Left lung (tissue), 10 donors: ENCODE data around the gene WDR7. TPM values are rescaled to one million over a fixed set of nuclear protein-coding genes. Genes with fewer than 3 reads are reported as not detected.

Experiments
- ATAC-seq: fragments of 200-7000 bp; cut with Tn5 transposase; one replicate; pipeline ENCODE4 v1.9.1; 2020; ENCODE audit warnings: moderate library complexity
- DNase-seq, 4 donors: peaks; one replicate each; pipeline ENCODE4 v3.0.0-alpha.2; 2013 to 2020
- H3K27ac ChIP-seq, 2 donors: fragments of 200-600 bp; sonication (generic) in 1 of 2; one replicate each; pipeline versions ENCODE4 v1.5.0 to v1.8.0; 2020 to 2021
- H3K27me3 ChIP-seq, 2 donors: fragments of 200-600 bp; sonication (generic) in 1 of 2; one replicate each; pipeline versions ENCODE4 v1.5.0 to v1.8.0; 2020 to 2021
- H3K36me3 ChIP-seq, 2 donors: fragments of 200-600 bp; sonication (generic) in 1 of 2; one replicate each; pipeline versions ENCODE4 v1.5.0 to v1.8.0; 2020 to 2021
- H3K4me1 ChIP-seq, 2 donors: fragments of 200-600 bp; one replicate each; pipeline ENCODE4 v1.8.0; 2021
- H3K4me3 ChIP-seq, 2 donors: fragments of 200-600 bp; sonication (generic) in 1 of 2; one replicate each; pipeline versions ENCODE4 v1.5.0 to v1.8.0; 2020 to 2021; ENCODE audit warnings: mild to moderate bottlenecking in 1 of 2
- H3K9me3 ChIP-seq, 2 donors: fragments of 200-600 bp; sonication (generic) in 1 of 2; one replicate each; pipeline versions ENCODE4 v1.5.0 to v1.8.0; 2020 to 2021
- intact Hi-C, 2 donors: fragments of 100-400 bp; cut with DNase I; formaldehyde crosslinking; loops; one replicate each; pipeline versions ENCODE4 v1.11.2 to v1.14.2; 2022
- polyA plus RNA-seq, 6 donors: library from polyadenylated mRNA; unstranded; fragments of 120-200 nt; gene quantifications; one replicate each; pipeline ENCODE4 v1.2.1, GENCODE V29; 2013; ENCODE audit not compliant: insufficient read length in 6 of 6
- total RNA-seq, 2 donors: library from RNA; stranded (reverse); fragmentation: NEBNext Ultra II Directional; extraction: Animal tissue kit (Norgen Biotek cat#: 25700); gene quantifications; one replicate each; pipeline ENCODE4 v1.2.1, GENCODE V29; 2021
- TF ChIP-seq, protein P1 (sequence below), 2 donors: fragments of 200-600 bp; sonication (generic) in 1 of 2; IDR thresholded peaks; one replicate each; pipeline versions ENCODE4 v1.5.0 to v1.8.0; 2021; ENCODE audit warnings: antibody characterized with exemption in 2 of 2
- donor health status: DM: no; HTN: yes; CAD: no.
- donor health status: DM: no; HTN: no; CAD: no.

The WDR7 gene
- total and polyA plus RNA-seq, 8 donors: 10.9 to 37.7 (median 12.8) TPM

DNA sequence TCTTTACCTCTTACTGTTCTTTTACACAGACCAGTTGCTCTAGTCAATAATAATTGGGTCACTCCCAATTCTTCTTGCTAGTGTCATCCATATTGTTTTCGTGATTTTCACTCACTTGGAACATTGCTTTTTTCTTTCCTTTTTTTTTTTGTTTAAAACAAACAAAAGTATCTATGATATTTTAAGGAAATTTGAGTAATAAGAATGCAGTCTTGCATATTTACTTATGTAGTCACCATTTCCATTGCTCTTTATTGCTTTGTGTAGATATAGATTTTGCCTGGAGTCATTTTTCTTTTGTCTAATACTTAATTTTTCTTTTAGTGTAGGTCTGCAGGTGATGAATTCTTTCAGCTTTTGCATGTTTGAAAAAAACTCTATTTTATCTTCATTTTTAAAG, 71.9 kb downstream of the WDR7 start:
- TF ChIP-seq, protein P1, sequence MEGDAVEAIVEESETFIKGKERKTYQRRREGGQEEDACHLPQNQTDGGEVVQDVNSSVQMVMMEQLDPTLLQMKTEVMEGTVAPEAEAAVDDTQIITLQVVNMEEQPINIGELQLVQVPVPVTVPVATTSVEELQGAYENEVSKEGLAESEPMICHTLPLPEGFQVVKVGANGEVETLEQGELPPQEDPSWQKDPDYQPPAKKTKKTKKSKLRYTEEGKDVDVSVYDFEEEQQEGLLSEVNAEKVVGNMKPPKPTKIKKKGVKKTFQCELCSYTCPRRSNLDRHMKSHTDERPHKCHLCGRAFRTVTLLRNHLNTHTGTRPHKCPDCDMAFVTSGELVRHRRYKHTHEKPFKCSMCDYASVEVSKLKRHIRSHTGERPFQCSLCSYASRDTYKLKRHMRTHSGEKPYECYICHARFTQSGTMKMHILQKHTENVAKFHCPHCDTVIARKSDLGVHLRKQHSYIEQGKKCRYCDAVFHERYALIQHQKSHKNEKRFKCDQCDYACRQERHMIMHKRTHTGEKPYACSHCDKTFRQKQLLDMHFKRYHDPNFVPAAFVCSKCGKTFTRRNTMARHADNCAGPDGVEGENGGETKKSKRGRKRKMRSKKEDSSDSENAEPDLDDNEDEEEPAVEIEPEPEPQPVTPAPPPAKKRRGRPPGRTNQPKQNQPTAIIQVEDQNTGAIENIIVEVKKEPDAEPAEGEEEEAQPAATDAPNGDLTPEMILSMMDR (IDR thresholded peaks at IDR 0.05): no peak
- DNase-seq (no peak), ATAC-seq (no peak)
- intact Hi-C loops: no loop called here
- Histone ChIP-seq H3K27ac (no peak overlapping the region), H3K36me3 (peaks cover 0 to 17% of the 10 kb centered on the region in 2 donors), H3K4me3 (no peak overlapping the region), H3K4me1 (no peaks in the 10 kb centered on the region), H3K27me3 (no peaks in the 10 kb centered on the region), H3K9me3 (peaks cover 0 to 2% of the 10 kb centered on the region in 2 donors)

DNA sequence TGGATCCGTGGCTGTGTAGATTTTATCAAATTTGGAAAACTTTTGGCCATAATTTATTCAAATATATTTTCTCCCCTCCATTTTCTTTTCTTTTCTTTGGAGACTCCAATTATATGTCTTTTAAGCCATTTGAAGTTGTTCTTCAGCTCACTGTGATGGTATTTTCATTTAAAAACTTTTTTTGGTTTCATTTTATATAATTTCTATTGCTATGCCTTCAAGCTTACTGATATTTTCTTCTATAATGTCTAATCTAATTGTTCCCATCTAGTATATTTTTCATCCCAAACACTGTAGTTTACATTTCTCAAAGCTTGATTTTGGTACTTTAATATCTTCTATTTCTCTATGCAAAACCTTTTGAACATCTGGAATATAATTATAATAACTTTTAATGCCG, 72.5 kb downstream of the WDR7 start:
- ATAC-seq: no peak
- peaks cover 0 to 15% of the 10 kb centered on the region in 2 donors for H3K36me3 ChIP-seq
- no peak for DNase-seq
- no peak overlapping the region for H3K27ac ChIP-seq
- no peaks in the 10 kb centered on the region for H3K4me1 ChIP-seq
- no peak overlapping the region for H3K4me3 ChIP-seq
- intact Hi-C loops: no loop called here
- H3K27me3 ChIP-seq: no peaks in the 10 kb centered on the region
- TF ChIP-seq, protein P1 (IDR thresholded peaks at IDR 0.05): no peak
- H3K9me3 ChIP-seq: peaks cover 0 to 2% of the 10 kb centered on the region in 2 donors

DNA sequence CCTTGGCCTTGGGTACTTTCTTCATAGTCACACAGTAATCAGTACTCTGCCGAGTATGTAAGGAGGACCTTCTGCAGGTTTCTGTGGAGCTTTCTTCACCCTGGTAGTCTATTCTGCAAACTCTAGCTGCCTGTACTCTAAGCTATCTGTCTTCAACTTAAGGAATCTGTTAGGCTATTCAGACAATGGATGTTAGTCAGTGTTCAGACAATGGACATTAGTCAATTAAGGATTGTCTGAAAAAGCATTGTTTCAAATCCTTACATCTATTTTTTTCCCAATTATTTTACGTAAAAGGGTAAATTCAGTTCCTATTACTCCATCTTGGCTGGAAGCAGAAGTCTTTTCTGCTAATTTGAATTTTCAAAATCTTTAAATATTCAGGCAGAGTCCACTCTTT, 75.7 kb downstream of the WDR7 start:
- intact Hi-C loops: no loop called here
- Histone ChIP-seq H3K4me1 (no peaks in the 10 kb centered on the region), H3K9me3 (peaks cover 0 to 2% of the 10 kb centered on the region in 2 donors), H3K4me3 (no peak overlapping the region), H3K27me3 (no peaks in the 10 kb centered on the region), H3K36me3 (peaks cover 0 to 17% of the 10 kb centered on the region in 2 donors), H3K27ac (no peak overlapping the region)
- no peak for DNase-seq
- TF ChIP-seq, protein P1 (IDR thresholded peaks at IDR 0.05): no peak
- ATAC-seq: no peak

DNA sequence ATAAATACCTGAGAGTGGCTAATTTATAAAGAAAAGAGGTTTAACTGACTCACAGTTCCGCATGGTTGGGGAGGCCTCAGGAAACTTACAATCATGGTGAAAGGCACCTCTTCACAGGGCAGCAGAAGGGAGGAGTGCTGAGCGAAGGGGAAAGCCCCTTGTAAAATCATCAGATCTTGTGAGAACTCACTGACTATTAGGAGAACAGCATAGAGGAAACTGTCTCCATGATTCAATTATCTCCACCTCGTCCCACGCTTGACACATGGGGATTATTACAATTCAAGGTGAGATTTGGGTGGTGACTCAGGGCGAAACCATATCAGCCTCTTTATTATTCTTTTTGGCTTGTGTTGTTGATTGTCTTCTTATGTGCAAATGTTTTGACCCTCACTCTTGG, 76.2 kb downstream of the WDR7 start:
- no peaks in the 10 kb centered on the region for H3K27me3 ChIP-seq
- DNase-seq (no peak), ATAC-seq (no peak)
- H3K4me3 ChIP-seq: no peak overlapping the region
- H3K9me3 ChIP-seq: peaks cover 0 to 2% of the 10 kb centered on the region in 2 donors
- H3K36me3 ChIP-seq: peaks cover 0 to 17% of the 10 kb centered on the region in 2 donors
- no peaks in the 10 kb centered on the region for H3K4me1 ChIP-seq
- intact Hi-C loops: no loop called here
- TF ChIP-seq, protein P1 (IDR thresholded peaks at IDR 0.05): no peak
- no peak overlapping the region for H3K27ac ChIP-seq

DNA sequence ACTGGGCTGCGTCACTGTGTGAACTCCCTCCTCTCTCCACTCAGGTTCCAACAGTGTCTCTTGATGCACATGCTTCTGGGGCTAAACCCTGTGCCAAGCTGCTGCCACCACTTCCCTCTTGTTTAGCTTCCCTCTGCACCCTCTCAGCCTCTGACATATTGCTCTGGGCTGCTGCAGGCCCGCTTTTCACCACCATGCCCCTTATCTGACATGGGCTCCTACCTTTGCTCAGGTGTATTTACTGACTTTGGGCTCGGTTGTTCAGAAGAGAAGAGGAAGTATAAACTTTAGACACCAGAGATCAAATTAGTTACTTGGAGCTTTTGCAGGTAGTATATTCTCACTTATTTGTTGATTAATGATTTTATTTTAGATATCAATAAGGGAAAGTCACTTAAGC, 77.6 kb downstream of the WDR7 start:
- DNase-seq: no peak
- Histone ChIP-seq H3K4me3 (no peak overlapping the region), H3K36me3 (peaks cover 0 to 17% of the 10 kb centered on the region in 2 donors), H3K4me1 (no peaks in the 10 kb centered on the region), H3K9me3 (peaks cover 0 to 2% of the 10 kb centered on the region in 2 donors), H3K27me3 (no peaks in the 10 kb centered on the region), H3K27ac (no peak overlapping the region)
- TF ChIP-seq, protein P1 (IDR thresholded peaks at IDR 0.05): no peak
- intact Hi-C loops: no loop called here
- no peak for ATAC-seq
